Mononuclear cell (primary cell): ENCODE results near the gene FGFR2. TPM values are rescaled to one million over a fixed set of nuclear protein-coding genes. Genes with fewer than 3 reads are reported as not detected.

Experiments
- H3K27me3 ChIP-seq: 2 replicates; pipeline ENCODE4 v1.6.0; 2011; ENCODE audit warnings: low read length, control low read depth; ENCODE audit not compliant: insufficient read depth
- H3K4me1 ChIP-seq: 2 replicates; pipeline ENCODE4 v1.5.1; 2011; ENCODE audit warnings: mild to moderate bottlenecking, low read length, control low read depth; ENCODE audit not compliant: insufficient read depth
- H3K4me3 ChIP-seq: 2 replicates; pipeline ENCODE4 v1.5.1; 2011; ENCODE audit warnings: mild to moderate bottlenecking, low read length, moderate library complexity
- H3K9me3 ChIP-seq: 2 replicates; pipeline ENCODE4 v1.5.1; 2011; ENCODE audit warnings: low read depth, mild to moderate bottlenecking, control low read depth, low read length
- total RNA-seq: library from RNA; depleted of rRNA; stranded (reverse); fragments of >200 nt; gene quantifications from one replicate; pipeline ENCODE4 v1.2.3, GENCODE V29; 2012

FGFR2 gene
- total RNA-seq, 1 donor: not detected

DNA sequence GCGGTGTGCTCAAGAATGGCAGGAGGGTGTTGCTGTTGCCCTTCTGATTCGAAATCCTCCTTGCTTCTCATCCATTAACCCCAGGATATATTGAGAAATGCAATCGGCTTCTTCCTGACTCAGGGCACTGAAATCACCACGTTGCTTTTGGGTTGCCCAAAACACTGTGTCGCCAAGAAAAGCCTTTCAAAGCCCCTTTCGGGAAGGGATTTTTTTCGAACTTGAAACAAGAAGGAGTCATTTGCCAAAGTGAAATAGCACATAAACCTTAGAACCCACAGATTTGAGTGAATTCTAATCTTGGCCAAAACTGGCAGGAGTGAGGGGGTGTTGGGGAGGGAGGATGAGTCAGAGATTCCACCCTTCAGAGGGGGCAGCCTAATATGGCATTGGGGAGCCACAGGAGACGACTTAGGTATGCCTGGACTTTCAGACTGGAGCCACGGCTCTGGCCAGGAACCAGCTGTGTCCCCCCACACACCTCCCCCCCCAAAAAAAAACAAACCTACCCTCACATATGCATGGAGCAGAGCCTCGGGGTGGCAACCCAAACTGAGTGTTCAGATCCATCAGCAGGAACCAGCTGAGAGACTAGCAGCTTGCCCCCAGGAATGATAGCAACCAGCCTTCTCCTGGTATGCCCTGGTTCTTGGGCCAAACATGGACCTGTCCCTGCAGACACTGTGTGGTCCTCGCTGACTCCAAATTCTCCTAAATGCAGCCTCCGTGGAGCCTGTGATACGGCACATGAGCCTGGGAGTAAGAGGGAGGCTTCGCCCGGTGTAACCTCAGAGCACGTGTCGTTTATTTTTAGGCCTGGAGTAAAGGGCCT, 138.4 kb downstream of the FGFR2 start:
- H3K4me3 ChIP-seq: no peak overlapping the region
- no peaks in the 10 kb centered on the region for H3K4me1 ChIP-seq
- no peaks in the 10 kb centered on the region for H3K9me3 ChIP-seq
- no peaks in the 10 kb centered on the region for H3K27me3 ChIP-seq

DNA sequence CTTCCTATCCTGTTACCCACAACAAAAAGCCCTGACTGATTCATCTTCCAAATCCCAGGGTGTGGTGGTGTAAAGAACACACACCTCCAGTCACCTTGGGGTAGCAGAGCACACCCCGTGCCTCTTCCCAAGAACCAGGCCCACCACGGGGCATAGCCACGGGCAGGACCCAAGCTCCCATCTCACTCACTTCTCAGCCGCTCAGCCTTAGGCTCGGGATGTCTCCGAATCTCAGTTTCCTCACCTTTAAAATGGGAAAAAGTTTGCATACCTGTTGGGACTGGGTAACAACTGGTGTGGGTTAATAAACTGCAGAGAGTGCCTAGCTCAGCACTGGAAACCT, 139.0 kb downstream of the FGFR2 start:
- H3K4me3 ChIP-seq: no peak overlapping the region
- no peaks in the 10 kb centered on the region for H3K27me3 ChIP-seq
- H3K9me3 ChIP-seq: no peaks in the 10 kb centered on the region
- H3K4me1 ChIP-seq: no peaks in the 10 kb centered on the region

DNA sequence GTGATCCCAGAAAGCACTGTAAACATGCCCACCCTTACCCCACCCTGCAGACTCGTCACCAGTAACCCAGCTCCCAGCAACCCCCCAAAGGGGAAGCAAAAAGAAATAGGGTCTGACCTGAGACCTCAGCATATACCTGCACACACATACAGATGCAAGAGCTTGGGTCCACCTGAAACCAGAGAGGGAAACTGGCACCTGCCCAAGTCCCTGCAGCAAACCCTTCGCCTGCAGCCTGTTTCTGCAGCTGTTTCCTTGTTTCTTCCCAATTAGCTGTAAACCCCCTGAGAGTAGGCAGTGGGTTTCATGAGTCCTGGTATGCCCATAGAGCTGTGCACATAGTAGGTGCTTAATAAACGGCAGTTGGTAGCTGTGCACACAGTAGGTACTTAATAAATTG, 140.5 kb downstream of the FGFR2 start:
- no peak overlapping the region for H3K4me3 ChIP-seq
- H3K9me3 ChIP-seq: no peaks in the 10 kb centered on the region

DNA sequence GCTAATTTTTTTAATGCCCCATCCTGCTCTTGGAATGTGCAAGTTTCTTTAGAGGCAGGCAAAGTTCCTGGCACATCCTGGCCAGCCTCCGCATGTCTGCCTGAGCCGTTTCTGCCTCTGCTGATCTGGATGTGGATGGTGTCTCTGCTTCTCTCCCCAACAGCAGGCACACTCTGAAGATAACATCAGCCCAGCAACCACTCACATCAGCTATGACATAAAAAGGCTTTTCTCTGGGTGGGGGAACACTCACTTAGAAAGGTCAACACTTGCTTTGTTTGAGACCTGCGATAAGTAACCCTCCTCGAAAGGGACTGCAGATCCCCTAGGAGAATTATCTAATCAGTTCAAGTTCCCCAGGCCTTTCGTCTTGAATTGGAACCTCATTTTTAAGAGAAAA, 142.9 kb downstream of the FGFR2 start:
- Histone ChIP-seq H3K9me3 (no peaks in the 10 kb centered on the region), H3K27me3 (no peaks in the 10 kb centered on the region), H3K4me1 (no peaks in the 10 kb centered on the region), H3K4me3 (no peak overlapping the region)

More for the DNA sequence above, 140.5 kb downstream of the FGFR2 start:
- Histone ChIP-seq H3K27me3 (no peaks in the 10 kb centered on the region), H3K4me1 (no peaks in the 10 kb centered on the region)

DNA sequence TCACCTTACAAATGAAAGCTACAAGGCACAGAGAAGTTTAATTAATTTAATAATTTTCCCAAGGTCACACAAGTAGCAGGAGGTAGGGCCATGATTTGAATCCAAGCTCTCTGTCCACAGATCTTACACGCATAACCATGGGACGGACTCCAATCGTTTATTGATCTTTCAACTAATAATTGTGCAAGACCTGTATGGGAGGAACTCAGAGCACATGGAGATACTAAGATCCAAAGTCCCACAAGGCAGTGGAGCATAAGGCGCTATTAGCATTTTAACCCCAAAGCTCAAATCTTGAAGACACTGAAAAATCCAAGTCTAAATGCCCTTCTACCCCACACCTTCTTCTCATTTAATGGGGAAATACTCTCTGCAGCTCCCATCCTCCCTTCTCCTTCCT, 143.5 kb downstream of the FGFR2 start:
- Histone ChIP-seq H3K4me3 (no peak overlapping the region), H3K27me3 (no peaks in the 10 kb centered on the region), H3K4me1 (no peaks in the 10 kb centered on the region), H3K9me3 (no peaks in the 10 kb centered on the region)

DNA sequence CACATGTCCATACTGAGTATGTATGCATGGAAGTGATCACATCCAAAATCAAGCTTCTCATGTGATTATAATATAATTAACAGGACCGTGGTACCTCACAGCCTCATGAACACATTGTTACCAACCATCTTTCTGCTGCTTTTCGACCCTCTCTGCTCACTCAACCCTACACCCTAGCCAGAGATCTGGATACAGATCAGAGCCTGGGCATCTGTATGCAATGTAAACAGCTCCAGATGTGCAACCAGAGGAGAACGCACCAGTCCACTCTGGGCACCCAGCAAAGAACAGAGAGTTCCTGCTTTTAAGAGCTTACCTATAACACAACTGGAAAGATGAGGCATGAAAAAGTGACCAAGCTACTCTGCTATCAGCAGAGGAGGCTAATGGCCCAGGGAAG, 145.1 kb downstream of the FGFR2 start:
- no peaks in the 10 kb centered on the region for H3K9me3 ChIP-seq
- H3K4me1 ChIP-seq: no peaks in the 10 kb centered on the region
- no peaks in the 10 kb centered on the region for H3K27me3 ChIP-seq
- H3K4me3 ChIP-seq: no peak overlapping the region

DNA sequence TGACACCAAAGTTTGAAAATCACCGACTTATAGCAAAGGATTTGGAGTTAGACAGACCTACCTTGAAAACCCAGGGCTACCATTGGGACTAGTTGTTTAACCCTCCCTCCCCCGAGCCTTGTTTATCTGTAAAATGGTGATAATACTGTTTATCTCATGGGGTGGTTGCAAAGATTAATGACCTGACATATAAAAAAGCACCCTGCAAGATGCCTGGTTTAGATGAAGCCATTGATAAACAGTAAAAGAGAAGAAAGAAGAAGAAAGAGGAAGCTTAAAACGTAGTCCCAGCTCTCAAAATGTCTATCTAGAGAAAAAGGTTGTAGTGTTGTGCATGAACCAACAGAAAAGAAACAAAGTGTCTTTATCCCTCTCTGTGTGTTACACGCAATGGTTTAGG, 145.7 kb downstream of the FGFR2 start:
- no peak overlapping the region for H3K4me3 ChIP-seq
- H3K9me3 ChIP-seq: no peaks in the 10 kb centered on the region
- H3K27me3 ChIP-seq: no peaks in the 10 kb centered on the region
- H3K4me1 ChIP-seq: no peaks in the 10 kb centered on the region

DNA sequence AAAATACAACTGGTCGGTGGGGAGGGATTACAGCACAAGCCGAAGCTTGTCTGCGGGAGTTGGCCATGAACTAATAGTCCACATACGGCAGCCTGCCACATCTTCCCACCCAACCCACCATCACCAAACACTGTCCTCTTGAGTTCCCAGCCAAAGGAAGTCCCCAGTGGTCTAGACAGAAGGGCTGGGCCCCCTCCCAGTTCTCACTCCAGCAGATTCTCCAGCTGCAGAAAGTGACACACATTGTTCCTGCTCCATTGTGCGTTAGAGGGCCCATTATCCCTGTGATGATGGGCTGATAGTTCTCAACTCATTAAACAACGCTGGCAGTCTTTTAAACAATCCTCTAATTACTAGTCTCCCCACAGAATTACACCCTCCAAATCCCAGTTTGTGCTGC, 148.0 kb downstream of the FGFR2 start:
- Histone ChIP-seq H3K4me1 (no peaks in the 10 kb centered on the region), H3K4me3 (no peak overlapping the region), H3K27me3 (no peaks in the 10 kb centered on the region), H3K9me3 (no peaks in the 10 kb centered on the region)

DNA sequence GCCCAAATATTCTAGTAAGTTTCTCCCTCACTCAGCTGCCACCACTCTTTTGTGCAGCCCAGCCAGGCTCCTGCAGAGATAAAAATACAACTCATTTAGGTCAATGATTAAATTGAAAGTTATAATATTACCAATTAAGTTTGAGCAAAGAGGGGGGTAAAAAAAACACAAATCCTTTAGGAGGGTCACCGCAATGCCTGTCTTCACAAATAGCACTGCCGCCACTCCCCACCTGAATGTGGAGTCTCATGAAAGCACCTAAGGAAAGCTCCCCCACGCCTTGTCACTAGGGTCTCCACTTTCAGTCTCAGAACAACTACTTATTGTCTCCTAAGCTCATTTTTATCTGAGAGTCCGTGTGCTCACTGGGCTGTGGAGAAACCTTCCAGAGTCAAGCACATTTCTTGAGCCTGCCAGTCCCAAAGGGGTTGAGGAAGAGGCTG, 148.7 kb downstream of the FGFR2 start:
- Histone ChIP-seq H3K4me1 (no peaks in the 10 kb centered on the region), H3K27me3 (no peaks in the 10 kb centered on the region), H3K4me3 (no peak overlapping the region), H3K9me3 (no peaks in the 10 kb centered on the region)

DNA sequence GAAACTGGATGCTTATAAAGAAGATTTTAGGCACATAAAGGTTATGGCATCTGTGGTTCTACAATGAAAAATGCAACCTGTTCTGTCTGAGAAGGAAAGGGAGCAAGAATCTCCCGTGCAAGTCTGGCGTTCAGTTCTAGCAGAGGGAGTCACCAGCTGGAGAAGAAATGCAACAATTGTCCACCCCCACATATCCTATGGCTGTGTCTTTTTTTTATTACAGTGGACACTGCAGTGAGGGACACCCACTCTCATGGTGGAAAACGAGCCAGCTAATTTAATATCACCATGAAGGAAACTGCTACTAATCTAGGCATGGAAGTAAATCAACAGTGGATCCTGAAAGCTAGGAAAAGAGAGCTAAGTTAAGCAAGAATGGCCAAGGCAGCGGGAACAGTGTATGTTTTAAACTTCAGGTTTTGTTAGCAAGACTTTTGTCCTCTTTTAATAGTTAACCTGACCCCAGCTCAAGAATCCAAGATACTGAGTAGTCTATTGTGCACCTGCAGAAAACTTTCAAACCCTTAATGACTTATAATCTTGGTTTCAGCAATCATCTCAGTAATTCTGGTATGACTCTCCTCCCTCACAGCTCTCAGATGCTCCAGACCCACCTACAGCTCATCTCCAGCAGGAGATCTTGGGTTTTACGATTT, 149.3 kb downstream of the FGFR2 start:
- Histone ChIP-seq H3K4me1 (no peaks in the 10 kb centered on the region), H3K4me3 (no peak overlapping the region), H3K27me3 (no peaks in the 10 kb centered on the region), H3K9me3 (no peaks in the 10 kb centered on the region)

DNA sequence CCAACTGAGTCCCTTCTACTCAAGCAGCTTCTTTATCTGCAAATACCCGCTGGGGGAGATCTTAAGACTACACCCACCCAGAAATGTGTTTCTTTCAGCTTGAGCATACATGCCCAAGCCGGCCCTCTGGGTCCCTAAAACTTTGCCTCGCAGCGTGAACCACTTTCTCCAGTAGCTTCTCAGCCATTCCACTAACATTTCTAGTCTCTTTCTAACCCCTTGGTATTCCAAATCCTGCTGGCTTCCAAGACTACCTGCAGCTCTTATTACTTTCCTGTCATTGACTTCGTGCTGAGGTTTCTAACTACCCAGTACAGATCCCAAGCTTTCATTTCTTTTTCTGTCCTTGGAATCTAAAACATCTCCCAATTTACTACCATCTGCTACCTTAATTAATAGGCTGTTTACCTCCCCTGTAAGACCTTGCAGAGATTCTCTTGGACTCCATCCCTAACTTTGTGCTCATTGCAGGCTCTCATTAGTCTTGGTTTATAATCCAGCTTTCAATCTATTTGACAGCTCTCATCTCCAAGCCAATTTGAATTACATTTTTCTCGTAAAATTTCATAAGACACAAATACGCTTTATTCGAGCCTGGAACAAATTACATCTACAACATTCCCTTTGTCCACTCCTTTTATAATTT, 153.6 kb downstream of the FGFR2 start:
- Histone ChIP-seq H3K4me1 (no peaks in the 10 kb centered on the region), H3K9me3 (no peaks in the 10 kb centered on the region), H3K4me3 (no peak overlapping the region), H3K27me3 (no peaks in the 10 kb centered on the region)

DNA sequence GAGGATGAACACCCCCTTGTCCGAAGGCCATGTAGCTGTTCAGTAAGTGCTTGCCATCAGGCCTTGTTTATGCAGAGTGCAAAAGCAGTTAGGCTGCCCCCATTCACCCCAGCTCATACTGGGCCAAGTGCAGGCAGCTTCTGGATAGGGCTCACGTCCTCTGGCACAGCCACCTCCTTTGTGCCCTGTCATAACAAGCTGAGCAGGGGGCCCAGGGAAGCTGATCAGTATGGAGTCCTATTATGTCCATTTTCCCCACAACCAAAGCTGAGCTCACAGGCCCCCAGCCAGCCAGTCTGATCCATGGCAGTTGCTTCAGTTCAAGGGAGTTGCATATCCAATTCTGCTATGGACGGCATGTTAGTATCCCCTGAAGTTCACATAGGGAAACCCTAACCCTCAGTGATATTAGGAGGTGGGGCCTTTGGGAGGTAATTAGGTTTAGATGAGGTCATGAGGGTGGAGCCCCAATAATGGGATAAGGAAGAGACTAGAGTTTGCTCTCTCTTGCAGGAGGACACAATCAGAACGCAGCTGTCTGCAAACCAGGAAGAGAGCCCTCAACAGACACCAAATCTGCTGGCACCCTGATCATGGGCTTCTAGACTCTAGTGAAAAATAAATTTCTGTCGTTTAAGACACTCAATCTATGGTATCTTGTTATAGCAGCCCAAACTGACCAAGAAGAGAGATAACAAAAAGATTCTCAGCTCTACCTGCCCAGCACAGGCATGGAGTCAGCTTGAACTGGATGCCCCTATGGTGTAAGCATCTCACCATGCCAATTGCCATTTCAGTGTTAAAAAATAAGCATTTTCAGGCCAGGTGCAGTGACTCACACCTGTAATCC, 155.9 kb downstream of the FGFR2 start:
- Histone ChIP-seq H3K9me3 (no peaks in the 10 kb centered on the region), H3K27me3 (no peaks in the 10 kb centered on the region)

DNA sequence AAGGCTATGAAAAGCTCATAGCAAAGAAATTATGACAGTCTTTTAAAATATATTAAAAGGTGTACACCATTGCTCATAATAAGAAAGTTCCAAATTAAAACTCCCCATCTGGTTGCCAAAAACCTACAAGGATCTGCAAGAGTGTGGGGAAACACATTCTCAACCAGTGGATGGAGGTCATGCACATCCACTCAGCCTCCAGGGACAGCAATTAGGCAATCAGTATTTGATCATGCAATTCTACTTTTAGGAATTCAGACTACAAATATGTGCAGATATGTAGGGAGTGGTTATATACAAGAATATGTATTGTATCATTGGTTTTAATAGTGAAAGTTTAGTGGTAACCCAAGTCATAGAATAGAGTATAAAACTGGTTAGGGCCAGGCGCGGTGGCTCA, 157.8 kb downstream of the FGFR2 start:
- H3K4me1 ChIP-seq: no peaks in the 10 kb centered on the region
- no peak overlapping the region for H3K4me3 ChIP-seq
- no peaks in the 10 kb centered on the region for H3K9me3 ChIP-seq
- H3K27me3 ChIP-seq: no peaks in the 10 kb centered on the region

More for the DNA sequence above, 155.9 kb downstream of the FGFR2 start:
- H3K4me3 ChIP-seq: no peak overlapping the region
- H3K4me1 ChIP-seq: no peaks in the 10 kb centered on the region

DNA sequence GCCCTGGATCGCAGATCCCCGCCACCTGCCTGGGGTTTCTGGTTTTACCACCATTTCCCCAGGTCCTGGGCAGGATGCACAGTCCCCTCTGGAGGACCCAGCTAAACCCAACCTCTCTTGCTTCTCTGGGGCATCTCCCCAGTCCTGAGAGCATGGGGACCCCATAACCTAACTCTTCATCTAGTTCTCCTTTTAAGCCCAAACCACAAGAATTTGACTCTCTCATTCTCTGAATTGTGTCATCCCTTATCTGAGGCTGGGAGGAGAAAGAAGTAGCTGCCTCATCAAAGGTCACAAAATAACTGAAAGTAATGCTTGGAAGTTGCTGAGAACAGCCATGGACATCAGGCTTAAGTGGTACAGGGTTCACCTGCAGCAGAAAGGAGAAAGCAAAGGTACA, 159.9 kb downstream of the FGFR2 start:
- H3K4me3 ChIP-seq: no peak overlapping the region
- no peaks in the 10 kb centered on the region for H3K4me1 ChIP-seq
- no peaks in the 10 kb centered on the region for H3K9me3 ChIP-seq
- H3K27me3 ChIP-seq: no peaks in the 10 kb centered on the region

DNA sequence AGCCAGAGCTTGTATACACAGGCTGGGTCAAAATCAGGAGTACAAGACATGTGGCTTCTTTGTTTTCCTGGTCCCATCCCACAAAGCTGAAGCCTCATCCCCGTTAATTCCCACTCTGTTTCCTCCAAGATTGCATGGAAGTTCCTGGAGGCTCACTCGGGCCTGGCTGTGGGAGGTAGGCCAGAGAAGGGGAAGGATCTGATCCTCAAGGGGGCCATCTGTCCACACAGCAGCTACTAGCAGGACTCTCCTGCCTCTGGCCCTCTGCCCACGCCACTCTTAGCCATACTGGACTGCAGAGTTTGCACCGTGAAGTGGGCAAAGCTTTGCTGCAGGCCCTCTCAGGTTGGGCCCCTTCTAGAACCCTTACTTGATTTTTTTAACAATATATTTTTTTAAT, 160.6 kb downstream of the FGFR2 start:
- no peak overlapping the region for H3K4me3 ChIP-seq
- H3K27me3 ChIP-seq: no peaks in the 10 kb centered on the region
- H3K4me1 ChIP-seq: no peaks in the 10 kb centered on the region
- H3K9me3 ChIP-seq: no peaks in the 10 kb centered on the region
